CD4-positive, alpha-beta T cell treated with Interleukin-17A for 1 hour (primary cell): ENCODE measurements around the gene PTH2.

Experiments
- DNase-seq: peaks from one replicate; pipeline ENCODE4 v3.0.0-alpha.2; 2020

PTH2 gene

DNA sequence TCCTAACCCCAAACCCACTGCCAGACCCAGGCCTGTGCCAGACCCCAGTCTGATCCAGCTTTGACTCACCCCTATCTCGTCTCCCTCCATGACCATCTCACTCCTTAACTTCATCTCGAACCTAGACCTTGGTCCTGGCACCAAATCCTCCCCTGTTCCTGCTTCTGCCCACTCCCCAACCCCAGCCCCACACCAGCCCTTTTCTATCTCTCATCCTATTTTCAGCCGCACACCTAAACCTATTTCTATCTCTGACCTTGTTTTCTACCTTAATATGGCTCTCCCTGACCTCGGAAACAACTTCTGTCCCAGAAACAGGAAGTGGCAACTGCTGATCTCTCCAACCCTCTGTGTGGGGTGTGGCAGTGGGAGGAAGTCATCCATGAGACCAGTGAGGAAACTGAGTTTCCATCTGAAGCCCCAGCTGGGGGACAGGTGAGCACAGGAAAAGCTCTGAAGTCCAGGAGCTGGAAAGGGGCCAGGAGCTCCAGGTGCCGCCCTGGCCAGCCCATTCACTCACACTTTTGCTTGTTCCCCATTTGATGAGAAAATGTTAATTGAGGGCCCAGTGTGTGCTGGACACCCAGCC is 13.7 kb downstream of the PTH2 start:
- peak; percentile 52 for DNase-seq

DNA sequence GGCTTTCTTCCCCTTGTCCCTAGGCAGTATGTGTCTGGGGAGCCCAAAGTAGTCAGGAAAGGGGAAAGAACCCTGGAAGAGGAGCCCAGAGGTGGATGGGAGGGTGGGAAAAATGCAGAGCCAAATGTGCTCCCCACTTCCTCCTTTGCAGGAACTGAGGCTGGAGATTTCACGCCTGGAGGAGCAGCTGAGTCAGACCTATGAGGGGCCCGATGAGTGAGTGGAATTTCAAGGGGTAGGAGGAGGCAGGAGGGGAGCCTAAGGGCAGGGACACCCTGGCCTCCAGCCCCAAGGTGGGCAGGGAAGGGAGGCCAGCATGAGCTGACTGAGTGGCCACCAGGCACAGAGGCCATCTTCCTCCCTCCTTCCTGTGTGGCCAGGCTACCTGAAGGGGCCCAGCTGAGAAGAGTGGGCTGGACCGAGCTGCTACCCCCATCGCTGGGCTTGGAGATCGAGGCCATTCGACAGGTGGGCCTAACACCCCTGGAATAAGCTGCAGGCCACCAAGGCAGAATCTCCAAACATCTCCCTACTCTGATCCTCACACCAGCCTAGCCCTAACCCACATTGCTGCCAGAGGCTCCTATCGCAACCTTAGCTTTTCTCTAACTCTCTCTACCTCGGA is 14.3 kb downstream of the PTH2 start:
- DNase-seq = no peak

DNA sequence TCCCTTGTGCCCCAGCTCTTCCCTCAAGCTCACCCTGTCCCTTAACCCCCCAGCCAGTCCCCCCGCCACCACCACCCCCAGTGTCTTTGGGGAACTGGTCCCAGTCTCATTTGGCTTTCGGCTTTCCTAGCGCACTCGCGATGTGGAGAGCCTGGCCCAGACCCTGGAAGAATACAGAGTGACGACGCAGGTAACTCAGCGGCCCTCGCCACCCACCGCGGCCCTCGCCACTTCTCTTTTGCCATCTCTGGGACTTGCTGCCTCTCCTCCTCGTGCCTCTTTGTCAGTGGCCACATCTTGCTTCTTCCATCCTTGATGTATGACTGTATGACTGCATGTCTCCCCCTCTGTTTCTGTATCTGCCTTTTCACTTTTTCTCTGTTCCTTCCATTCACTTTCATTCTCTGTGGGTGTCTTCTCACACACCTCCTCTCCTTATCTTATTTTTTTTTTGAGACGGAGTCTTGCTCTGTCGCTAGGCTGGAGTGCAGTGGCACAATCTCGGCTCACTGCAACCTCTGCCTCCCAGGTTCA is 15.7 kb downstream of the PTH2 start:
- DNase-seq = no peak

DNA sequence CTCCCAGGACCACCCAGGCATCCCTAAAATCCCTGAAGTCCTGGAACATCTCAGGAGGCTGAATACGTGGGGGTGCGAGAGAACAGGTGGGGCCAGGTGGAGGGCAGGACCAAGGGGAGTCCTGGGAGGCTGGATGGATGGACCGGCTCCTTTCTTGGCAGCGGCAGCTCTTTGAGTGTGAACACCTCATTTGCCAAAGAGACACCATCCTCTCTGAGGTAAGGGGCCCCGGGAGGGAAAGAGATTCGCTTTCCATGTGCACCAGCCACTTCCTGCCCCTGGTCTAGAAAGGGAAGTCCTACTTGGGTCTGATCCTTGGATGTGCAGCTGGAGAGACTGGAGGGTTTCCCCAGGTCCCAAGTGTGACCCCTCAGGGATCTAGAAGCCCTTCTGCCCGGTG is 16.2 kb downstream of the PTH2 start:
- no peak for DNase-seq

DNA sequence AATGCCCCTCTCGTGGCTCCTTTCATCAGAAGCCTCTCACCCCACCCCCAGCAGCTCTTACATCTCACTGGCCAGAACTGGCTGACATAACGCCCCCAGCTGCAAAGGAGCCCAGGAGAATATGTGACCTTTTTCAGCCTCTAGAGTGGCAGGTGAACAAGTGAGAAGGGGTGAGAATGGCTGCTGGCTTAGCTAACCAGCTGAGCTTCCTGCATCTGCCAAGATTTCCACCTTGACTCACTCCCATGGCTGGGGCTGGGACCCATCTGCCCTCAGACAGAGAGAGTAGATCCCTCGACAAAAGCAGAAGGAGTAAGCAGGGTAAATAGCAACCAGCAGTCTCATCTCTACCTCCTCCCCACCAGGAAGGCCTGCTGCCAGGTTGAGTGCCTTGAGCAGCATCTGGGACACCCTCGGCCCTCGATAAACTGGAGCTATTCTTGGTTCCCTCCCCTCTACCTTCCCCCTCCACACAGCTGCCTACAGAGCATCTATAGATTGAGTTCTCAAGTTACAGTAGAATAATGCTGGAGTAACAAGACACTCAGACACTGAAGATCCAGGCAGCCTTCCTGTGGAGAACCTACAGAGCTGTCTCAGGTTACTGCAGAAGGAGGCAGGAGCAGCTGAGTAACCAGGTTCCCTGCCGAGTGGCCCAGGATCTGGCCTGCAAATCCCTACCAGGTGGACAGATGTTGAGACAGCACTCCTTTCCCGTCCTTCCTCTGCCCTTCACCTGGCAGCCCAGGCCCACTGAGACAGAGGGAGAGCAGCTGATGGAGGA is 19.6 kb downstream of the PTH2 start:
- no peak for DNase-seq

DNA sequence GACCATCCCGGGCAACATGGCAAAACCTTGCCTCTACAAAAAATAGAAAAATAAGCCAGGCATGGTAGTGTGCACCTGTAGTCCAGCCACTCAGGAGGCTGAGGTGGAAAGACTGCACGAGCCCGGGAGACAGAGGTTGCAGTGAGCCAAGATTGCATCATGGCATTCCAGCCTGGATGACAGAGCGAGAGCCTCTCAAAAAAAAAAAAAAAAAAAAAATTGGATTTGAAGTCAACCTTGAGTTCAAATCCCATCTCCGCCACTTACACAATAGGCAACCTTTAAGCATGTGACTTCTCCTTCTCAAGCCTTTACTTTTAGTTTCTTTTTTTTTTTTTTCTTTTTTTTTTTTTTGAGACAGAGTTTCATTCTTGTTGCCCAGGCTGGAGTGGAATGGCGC is 23.2 kb downstream of the PTH2 start:
- DNase-seq = no peak

DNA sequence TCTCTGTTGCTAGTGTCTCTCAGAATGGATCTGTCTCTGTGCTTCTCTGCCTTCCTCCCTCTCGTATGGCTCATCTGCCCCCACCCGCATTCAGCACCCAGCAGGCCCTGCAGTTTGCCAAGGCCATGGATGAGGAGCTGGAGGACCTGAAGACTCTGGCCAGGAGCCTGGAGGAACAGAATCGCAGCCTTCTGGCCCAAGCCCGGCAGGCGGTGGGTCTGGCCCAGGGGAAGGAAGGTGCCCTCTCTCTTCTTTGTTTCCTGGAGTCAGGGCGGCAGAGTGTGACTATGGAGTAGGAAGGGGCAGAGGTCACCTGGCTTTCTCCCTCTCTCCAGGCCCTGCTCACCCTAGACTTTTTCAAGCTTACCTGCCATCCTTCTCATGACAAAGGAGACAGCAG is 24.3 kb downstream of the PTH2 start:
- DNase-seq = no peak

DNA sequence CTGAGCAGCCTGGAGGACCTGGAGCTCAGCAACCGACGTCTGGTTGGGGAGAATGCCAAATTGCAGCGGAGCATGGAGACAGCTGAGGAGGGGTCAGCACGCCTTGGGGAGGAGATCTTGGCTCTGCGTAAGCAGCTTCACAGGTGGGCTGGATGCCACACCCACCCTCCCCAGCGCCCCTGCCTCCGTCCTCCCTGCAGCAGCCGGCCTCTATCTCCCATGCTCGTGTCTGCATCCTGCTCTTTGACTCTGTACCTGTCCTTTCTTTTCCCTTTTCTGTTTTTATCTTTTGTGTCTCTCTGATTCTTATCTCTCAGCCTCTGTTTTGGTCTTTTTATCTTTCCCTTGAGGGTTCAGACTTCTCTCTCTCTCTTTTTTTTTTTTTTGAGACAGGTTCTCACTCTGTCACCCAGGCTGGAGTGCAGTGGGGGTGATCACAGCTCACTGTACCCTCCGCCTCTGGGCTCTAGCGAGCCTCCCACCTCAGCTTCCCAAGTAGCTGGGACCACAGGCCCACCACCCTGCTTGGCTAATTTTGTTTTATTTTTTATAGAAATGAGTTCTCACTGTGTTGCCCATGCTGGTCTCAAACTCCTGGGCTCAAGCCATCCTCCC is 25.1 kb downstream of the PTH2 start:
- DNase-seq = no peak

DNA sequence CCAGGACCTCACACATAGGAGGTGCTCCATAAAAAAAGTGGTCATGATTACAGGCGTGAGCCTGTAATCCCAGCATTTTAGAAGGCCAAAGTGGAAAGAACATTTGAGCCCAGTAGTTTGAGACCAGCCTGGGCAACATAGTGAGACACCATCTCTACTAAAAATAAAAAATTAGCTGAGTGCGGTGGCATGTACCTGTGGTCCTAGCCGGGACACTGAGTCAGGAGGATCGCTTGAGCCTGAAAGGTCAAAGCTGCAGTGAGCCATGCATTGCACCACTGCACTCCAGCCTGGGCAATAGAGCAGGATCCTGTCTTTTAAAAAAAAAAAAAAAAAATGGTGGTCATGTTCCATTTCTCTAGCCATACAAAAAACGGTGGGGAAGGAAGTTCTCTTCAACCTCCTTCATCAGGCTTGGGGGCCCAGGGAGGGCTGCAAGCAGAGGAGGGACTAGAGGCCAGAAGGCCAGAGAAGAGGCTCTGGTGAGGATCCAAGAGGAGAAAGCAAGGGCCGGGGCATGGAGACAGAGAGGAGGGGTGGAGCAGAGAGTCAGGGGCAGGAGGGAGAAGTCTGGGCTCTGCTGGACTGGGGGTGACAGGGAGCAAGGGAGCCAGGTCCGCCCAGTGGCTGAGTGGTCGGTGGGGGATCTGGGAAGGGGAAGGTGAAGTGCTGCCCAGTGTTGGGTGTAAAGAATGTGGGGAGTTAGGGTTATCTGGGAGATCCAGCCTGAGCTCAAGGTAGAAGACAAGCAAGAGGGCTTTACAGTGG is 26.3 kb downstream of the PTH2 start:
- DNase-seq = no peak

DNA sequence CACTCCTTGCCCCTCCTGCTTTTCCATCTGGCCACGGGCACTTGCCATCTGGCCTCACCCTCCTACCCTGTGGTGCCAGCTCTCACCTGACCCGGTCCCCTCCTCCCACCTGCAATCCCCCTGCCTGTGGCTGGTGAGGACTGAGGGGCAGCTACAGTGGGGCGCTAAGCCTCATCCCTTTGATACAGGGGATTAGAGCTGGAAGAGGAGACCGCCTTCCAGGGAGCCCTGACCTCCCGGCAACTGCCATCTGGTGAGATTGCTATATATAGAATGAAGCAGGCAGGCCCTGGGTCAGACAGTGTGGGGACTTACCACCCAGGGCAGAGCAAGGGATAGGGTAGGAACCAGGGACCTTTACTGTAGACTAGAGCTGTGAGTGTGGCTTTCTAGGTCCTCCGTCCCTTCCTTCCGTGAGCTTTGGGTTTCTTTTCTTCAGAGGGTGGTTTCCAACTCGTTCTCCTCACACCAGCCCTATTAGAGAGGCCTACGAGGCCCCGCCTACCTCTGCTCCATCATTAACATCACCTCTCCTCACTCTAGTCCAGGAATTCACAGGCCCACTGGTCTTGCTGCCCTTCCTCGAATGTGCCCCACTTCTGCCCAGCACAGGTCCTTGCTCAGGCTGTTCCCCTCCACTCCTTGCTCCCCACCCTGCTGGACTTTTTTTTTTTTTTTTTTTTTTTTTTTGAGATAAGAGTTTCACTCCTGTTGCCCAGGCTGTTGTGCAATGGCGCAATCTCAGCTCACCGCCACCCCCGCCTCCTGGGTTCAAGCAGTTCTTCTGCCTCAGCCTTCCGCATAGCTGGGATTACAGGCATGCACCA is 27.4 kb downstream of the PTH2 start:
- DNase-seq = no peak

DNA sequence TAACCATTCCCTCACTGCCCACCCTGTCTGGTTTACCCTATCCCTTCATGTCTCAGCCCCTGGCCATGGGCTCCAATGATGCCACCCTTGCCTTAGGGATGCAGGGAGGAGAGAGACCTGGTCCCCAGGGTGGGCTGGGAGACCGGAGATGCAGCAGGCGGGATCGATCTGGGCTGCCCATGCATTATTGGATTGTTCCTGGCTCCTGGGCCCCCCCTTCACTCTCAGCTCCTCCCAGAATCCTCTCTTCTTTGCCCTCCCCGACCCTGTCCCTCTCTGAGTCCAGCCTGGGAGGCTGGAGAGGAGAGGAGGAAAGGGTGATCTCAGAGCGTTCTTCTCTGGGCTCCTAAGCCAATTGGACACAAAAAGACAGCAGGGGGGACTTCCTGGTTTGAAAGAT is 29.4 kb downstream of the PTH2 start:
- DNase-seq = no peak

DNA sequence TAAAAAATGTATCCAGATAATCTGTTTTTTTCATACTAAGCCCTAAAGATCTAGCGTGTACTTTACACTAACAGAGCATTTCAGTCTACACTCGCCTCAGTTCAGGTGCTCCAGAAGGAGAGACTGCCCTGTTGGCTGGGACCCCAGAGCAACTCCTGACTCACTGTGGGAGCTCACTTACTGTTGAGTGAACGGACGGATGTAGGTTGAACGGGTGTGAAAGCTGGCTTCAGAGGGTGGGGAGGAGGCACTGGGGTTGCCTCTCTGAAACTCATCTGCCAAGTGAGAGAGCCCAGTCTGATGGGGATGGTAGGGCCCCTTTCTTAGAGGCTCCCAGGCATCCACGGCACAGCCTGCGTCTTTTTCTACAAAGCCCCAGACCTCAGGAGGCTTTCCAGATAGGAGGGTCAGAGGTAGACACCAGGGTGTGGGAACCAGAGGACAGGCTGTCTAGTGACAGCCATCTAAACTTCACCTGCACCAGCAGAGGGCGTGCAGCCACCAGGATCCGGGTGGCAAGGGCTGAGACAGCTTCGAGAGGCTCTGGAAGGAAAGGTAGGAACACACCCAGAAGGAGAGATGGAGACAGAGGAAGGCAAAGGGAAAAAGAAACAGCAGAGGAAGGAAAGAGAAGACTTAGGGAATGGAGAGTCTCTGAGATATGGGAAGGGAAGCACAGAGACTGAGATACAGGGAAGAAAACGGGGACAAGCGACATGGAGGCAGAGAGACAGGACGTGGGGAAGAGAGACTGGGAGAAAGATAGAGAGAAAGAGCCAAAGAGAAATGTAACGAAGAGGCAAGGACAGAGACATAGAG is 31.5 kb downstream of the PTH2 start:
- peak; percentile 84 for DNase-seq

DNA sequence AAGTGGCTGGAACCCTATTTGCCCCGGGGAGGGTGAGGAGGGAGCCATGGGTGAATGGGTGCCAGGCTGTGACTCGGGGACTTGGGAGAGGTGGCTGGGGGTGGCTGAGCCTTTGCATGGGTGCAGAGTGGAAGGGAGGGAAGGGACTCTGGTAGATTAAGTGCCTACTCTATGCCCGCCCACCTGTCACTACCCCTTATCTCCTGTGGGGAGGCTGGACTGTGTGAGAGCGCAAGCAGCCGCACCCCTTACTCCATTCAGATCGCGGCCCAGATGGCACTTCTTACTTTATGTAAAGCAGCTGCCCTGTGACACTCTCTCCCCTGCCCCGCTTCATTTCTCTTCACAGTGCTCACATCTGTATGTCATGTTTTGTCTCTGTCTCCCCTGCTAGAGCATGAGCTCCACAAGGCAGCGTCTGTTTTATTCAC is 32.3 kb downstream of the PTH2 start:
- DNase-seq = no peak

DNA sequence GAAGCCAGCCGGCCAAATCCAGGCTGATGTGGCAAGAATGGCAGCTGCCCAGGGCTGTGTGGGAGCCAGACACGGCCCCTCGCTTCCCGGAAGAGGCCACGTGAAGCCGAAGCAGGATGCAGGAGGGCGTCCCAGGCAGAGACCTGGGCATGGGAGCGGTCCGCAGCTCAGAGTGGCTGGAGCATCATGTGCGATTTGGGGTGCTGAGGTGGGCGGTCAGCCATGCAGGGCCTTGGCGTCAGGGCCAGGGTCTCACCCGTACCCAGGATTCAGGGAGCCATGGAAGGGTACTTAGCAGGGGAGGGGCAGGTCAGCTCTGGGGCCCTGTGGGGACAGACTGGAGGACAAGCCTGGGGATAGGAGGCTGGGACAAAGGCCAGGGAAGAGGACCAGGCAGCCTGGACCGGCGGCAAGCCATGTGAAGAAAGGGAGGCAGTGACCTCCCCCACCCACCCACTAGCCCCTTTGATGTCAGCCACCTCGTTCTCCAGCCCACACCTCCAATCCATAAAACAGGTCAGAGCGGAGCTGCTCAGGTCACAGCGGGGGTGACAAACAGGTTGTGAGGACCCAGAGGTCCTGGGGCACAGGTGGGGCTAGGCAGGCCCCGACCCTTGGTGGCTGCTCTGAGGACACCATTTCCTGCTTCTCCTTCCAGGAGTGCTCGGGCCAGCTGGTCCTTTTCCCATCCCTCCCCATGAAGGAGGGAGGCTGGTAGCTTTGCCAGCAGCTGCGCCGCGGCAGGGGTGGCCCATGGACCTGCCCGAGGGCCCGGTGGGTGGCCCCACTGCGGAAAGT is 32.9 kb downstream of the PTH2 start:
- DNase-seq = no peak

DNA sequence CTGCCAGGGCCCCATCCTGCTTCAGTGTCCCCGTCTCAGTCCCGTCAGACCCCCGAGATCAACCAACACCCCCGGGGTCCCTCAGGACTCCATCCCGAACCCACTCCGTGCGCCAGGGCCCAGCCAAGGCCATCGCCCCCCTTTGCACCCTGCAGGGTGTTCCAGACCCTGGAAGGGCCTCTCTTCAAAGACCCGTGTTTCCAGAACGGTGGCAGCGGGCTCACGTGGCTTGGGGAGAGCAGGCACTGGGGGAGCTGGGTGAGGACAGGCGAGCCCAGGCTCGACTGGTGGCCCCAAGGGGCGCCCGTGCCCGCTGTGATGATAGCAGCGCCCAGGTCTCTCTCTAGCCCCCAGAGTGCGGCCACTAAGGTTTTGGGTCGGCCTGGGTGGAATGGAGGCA is 33.8 kb downstream of the PTH2 start:
- DNase-seq = no peak

DNA sequence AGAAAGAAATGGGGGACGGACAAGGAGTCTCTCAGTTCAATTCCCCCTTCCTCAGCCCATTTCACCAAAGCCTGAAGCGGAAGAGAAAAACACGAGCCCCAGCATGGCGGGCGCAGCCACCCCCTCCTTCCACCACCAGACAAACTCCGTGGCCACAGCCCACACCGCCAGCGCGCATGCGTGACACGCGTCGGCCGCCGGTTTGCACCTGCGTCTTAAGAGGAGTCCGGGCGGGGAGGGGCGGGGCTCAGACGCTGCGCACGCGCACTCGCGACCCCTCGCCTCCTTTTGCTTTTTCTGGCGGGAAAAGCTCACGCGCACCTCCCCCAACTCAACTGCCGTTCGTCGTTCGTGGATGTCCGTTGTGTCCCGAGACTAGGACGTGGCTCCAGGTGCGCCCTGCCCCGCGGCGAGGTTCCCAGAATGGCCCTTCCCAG is 35.3 kb downstream of the PTH2 start, which contains the start of gene KASH5:
TSS of gene KASH5 (plus strand) at position 314 of the 437 bp plus-strand sequence. CDS start 2,635 bp downstream, outside the sequence.
- peak; percentile 92 for DNase-seq

DNA sequence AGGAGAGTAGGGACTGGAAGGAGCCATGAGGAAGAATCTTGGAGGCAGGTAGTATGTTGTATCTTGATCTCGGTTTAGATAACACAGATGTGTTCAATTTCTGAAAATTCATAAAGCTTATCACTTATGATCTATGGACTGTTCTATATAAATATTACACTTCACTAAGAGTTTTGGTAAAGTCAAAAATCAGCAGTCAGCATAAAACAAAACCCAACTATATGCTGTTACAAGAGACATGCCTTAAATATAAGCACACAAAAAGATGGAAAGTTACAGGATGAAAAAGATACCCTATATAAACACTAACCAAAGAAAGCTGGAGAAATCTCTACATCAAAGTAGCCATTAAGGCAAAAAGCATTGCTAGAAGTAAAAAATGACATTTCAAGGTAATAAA is 39.6 kb downstream of the PTH2 start:
- no peak for DNase-seq

DNA sequence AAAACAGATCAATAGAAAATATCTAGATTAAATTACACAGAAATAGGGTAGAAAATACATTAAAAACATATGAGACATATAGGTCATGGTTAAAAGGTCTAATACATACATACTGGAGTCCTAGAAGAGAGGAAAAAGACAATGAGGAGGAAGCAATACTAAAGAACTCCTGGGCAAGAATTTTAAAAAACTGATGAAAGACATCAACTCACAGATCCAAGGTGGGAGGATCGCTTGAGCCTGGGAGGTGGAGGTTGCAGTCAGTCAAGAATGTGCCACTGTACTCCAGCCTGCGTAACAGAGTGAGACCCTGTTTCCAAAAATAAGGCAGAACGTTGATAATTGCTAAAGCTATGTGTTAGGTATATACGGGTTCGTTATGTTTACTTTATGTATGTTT is 40.6 kb downstream of the PTH2 start:
- DNase-seq = no peak

DNA sequence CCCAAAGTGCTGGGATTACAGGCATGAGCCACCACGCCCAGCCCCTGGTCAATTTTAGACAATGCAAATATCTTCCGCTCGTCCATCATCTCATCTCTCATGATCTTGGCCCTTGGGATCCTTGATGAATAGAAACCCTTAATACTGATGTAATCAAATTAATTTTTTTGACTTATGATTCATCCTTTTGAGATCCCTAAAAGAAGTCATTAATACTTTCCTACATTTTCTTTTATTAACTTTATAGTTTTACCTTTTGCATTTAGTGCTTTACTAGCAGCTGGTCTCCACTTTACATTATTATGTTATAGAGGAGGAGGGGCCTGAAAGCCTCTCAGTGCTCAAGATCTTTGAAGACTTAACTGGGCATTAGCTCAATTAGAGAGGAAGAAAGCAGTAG is 42.9 kb downstream of the PTH2 start:
- no peak for DNase-seq

DNA sequence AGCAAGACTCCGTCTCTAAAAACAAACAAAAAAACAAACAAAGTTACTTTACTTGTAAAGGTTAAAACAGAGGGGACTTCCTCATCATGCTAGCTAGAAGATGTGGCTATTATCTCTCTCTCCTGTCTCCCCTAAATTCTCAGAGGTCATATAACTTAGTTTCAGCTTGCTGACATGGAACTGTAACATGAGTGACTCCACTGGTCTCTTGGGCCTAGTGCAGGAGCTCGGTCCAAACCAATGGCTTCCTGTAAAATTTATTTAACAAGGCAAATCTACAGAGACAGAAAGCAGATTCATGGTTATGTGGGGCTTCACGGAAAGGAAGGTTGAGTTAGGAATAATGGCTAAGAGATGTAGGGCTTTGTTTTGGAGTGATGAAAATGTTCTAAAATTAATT is 44.7 kb downstream of the PTH2 start:
- DNase-seq = no peak
